H1 (cell line): Measurements from ENCODE around the gene ADRB1. TPM values are rescaled to one million over a fixed set of nuclear protein-coding genes. Genes with fewer than 3 reads are reported as not detected.

Experiments used
- CTCF ChIA-PET: fragments of 300-600 bp; sonication (Branson Sonifier 250); formaldehyde crosslinking; loops from one replicate; lab custom pipeline; 2021; ENCODE audit not compliant: partially characterized antibody; lab: Charles Lee
- POLR2A ChIA-PET: fragments of 300-600 bp; sonication (Branson Sonifier 250); formaldehyde crosslinking; loops from one replicate; lab custom pipeline; 2021; ENCODE audit warnings: inconsistent platforms; ENCODE audit not compliant: partially characterized antibody; lab: Charles Lee
- DNase-seq, 2 experiments: peaks; one replicate each; pipeline versions ENCODE4 v3.0.0 to v3.0.0-alpha.2; 2010 to 2022; ENCODE audit warnings: low spot score in 2 of 2, low read depth in 1 of 2, mixed read lengths in 1 of 2
- FAIRE-seq: peaks from 2 replicates; lab custom pipeline; 2011; peaks lifted over from hg19 to GRCh38; lab: Jason Lieb, UNC
- H2AFZ ChIP-seq: 2 replicates; pipeline ENCODE4 v1.8.1; 2012; ENCODE audit warnings: low read length, inconsistent platforms
- H2AK5ac ChIP-seq: 2 replicates; pipeline ENCODE4 v1.6.1; 2013; ENCODE audit warnings: low read depth, low read length
- H2BK120ac ChIP-seq: replicated peaks from 2 replicates; pipeline ENCODE3; 2013; ENCODE audit warnings: low read depth, low read length, inconsistent platforms
- H2BK12ac ChIP-seq: 2 replicates; pipeline ENCODE4 v1.6.1; 2013; ENCODE audit warnings: low read depth, low read length
- H2BK15ac ChIP-seq: 2 replicates; pipeline ENCODE4 v1.6.1; 2013; ENCODE audit warnings: low read length
- H2BK20ac ChIP-seq: 2 replicates; pipeline ENCODE4 v1.6.1; 2013; ENCODE audit warnings: low read length
- H2BK5ac ChIP-seq: 2 replicates; pipeline ENCODE4 v1.6.1; 2013; ENCODE audit warnings: low read depth, low read length
- H3K14ac ChIP-seq: 2 replicates; pipeline ENCODE4 v1.6.1; 2013; ENCODE audit warnings: inconsistent platforms; ENCODE audit not compliant: insufficient read length
- H3K18ac ChIP-seq: 2 replicates; pipeline ENCODE4 v1.6.1; 2013; ENCODE audit warnings: low read length; ENCODE audit errors: extremely low read depth
- H3K23ac ChIP-seq: 2 replicates; pipeline ENCODE4 v1.6.1; 2013; ENCODE audit warnings: inconsistent platforms; ENCODE audit not compliant: insufficient read length
- H3K23me2 ChIP-seq: 2 replicates; pipeline ENCODE4 v1.6.1; 2013; ENCODE audit warnings: low read depth, low read length
- H3K27ac ChIP-seq: 2 replicates; pipeline ENCODE4 v1.6.1; 2011; ENCODE audit warnings: low read depth, low read length, inconsistent platforms
- H3K27me3 ChIP-seq, 4 experiments: replicated peaks in 1 of 4; 1 replicate in 1 of 4; 2 replicates in 3 of 4; pipeline versions ENCODE4 v1.6.1 to v1.8.1; 2011 to 2013; ENCODE audit warnings: low read length in 3 of 4, mild to moderate bottlenecking in 3 of 4, inconsistent platforms in 2 of 4, mixed read lengths in 2 of 4, moderate library complexity in 1 of 4; ENCODE audit not compliant: control insufficient read depth in 3 of 4, insufficient read depth in 3 of 4; ENCODE audit errors: extremely low read depth in 1 of 4
- H3K36me3 ChIP-seq, 4 experiments: 2 replicates each; pipeline versions ENCODE4 v1.6.1 to v1.8.1; 2011 to 2013; ENCODE audit warnings: mild to moderate bottlenecking in 4 of 4, low read length in 3 of 4, moderate library complexity in 2 of 4, control low read depth in 1 of 4, inconsistent platforms in 1 of 4; ENCODE audit not compliant: insufficient read depth in 4 of 4, control insufficient read depth in 2 of 4
- H3K4ac ChIP-seq: replicated peaks from 2 replicates; pipeline ENCODE3; 2013; ENCODE audit warnings: low read length, low read depth, mixed read lengths, inconsistent platforms; ENCODE audit not compliant: insufficient read length
- H3K4me1 ChIP-seq, 4 experiments: replicated peaks in 1 of 4; 1 replicate in 1 of 4; 2 replicates in 3 of 4; pipeline versions ENCODE4 v1.6.1 to v1.8.1; 2011 to 2013; ENCODE audit warnings: low read length in 3 of 4, inconsistent platforms in 2 of 4, mixed read lengths in 1 of 4; ENCODE audit not compliant: insufficient read depth in 4 of 4, control insufficient read depth in 3 of 4
- H3K4me2 ChIP-seq, 2 experiments: 2 replicates each; pipeline versions ENCODE4 v1.6.1 to v1.8.1; 2011 to 2013; ENCODE audit warnings: low read depth in 2 of 2, low read length in 2 of 2, control low read depth in 1 of 2, inconsistent platforms in 1 of 2, mild to moderate bottlenecking in 1 of 2; ENCODE audit not compliant: insufficient read depth in 1 of 2
- H3K4me3 ChIP-seq, 4 experiments: fragments of 200-600, 300-600 bp in 1 of 4; sonication (generic), shearing (Covaris generic), sonication (Bioruptor Twin) in 1 of 4; 2 replicates each; pipeline versions ENCODE4 v1.5.1 to v1.8.1; 2011 to 2016; ENCODE audit warnings: low read length in 4 of 4, low read depth in 3 of 4, control low read depth in 2 of 4, inconsistent platforms in 2 of 4, mild to moderate bottlenecking in 2 of 4, mixed read lengths in 1 of 4, moderate library complexity in 1 of 4; ENCODE audit not compliant: insufficient read depth in 2 of 4; ENCODE audit errors: extremely low read depth in 1 of 4
- H3K56ac ChIP-seq: replicated peaks from 2 replicates; pipeline ENCODE3; 2013; ENCODE audit warnings: low read depth, mild to moderate bottlenecking, mixed read lengths, low read length, inconsistent platforms; ENCODE audit not compliant: insufficient read length
- H3K79me1 ChIP-seq: 2 replicates; pipeline ENCODE4 v1.6.1; 2013; ENCODE audit warnings: low read depth, low read length, control low read depth
- H3K79me2 ChIP-seq, 2 experiments: 2 replicates each; pipeline versions ENCODE4 v1.6.1 to v1.8.1; 2012 to 2013; ENCODE audit warnings: low read length in 2 of 2, mild to moderate bottlenecking in 2 of 2, inconsistent platforms in 1 of 2; ENCODE audit not compliant: insufficient read depth in 2 of 2, control insufficient read depth in 1 of 2
- H3K9ac ChIP-seq, 4 experiments: replicated peaks in 1 of 4; 1 replicate in 1 of 4; 2 replicates in 3 of 4; pipeline versions ENCODE4 v1.6.1 to v1.8.1; 2011 to 2013; ENCODE audit warnings: low read depth in 3 of 4, low read length in 3 of 4, control low read depth in 2 of 4, mild to moderate bottlenecking in 2 of 4, moderate library complexity in 2 of 4, inconsistent platforms in 1 of 4; ENCODE audit errors: extremely low read depth in 1 of 4
- H3K9me3 ChIP-seq, 2 experiments: 2 replicates each; pipeline versions ENCODE4 v1.6.1 to v1.8.1; 2012 to 2013; ENCODE audit warnings: mild to moderate bottlenecking in 2 of 2, moderate library complexity in 2 of 2, control low read depth in 1 of 2, inconsistent platforms in 1 of 2, low read depth in 1 of 2, low read length in 1 of 2, mixed read lengths in 1 of 2; ENCODE audit not compliant: insufficient read depth in 2 of 2
- H4K20me1 ChIP-seq, 2 experiments: replicated peaks in 1 of 2; 2 replicates each; pipeline versions ENCODE3 to v1.8.1; 2011 to 2013; ENCODE audit warnings: inconsistent platforms in 2 of 2, low read length in 2 of 2, mild to moderate bottlenecking in 1 of 2; ENCODE audit not compliant: insufficient read depth in 2 of 2, control insufficient read depth in 1 of 2
- H4K5ac ChIP-seq: 2 replicates; pipeline ENCODE4 v1.6.1; 2013; ENCODE audit warnings: low read length, low read depth, mixed read lengths, inconsistent platforms; ENCODE audit not compliant: insufficient read length
- H4K8ac ChIP-seq: 2 replicates; pipeline ENCODE4 v1.8.0; 2013; ENCODE audit warnings: mild to moderate bottlenecking, moderate library complexity, low read length, inconsistent platforms; ENCODE audit not compliant: insufficient read depth; ENCODE audit errors: extremely low read depth
- H4K91ac ChIP-seq: replicated peaks from 2 replicates; pipeline ENCODE3; 2013; ENCODE audit warnings: low read length, mixed read lengths, inconsistent platforms; ENCODE audit not compliant: insufficient read length
- ASH2L ChIP-seq: fragments of 200-600, 300-600 bp; sonication (generic); IDR thresholded peaks from one replicate; pipeline ENCODE4 v1.7.1; 2017; ENCODE audit warnings: low read length
- BACH1 ChIP-seq: IDR thresholded peaks from 2 replicates; pipeline ENCODE4 v1.6.1; 2012; ENCODE audit warnings: low read length, improper control_type of control experiment
- KDM4A ChIP-seq: IDR thresholded peaks from one replicate; pipeline ENCODE4 v1.7.1; 2012; ENCODE audit warnings: low read depth, mild to moderate bottlenecking, moderate library complexity, low read length, inconsistent platforms; ENCODE audit not compliant: severe bottlenecking
- PHF8 ChIP-seq: fragments of 200-600 bp; sonication (generic); conservative IDR thresholded peaks from 2 replicates; pipeline ENCODE4 v1.7.1; 2012; ENCODE audit warnings: low read depth, mild to moderate bottlenecking, inconsistent platforms, low read length, moderate library complexity
- RFX5 ChIP-seq: IDR thresholded peaks from 2 replicates; pipeline ENCODE4 v1.6.1; 2011; ENCODE audit warnings: low read depth, low read length, improper control_type of control experiment, borderline replicate concordance
- SP1 ChIP-seq: IDR thresholded peaks from 2 replicates; pipeline ENCODE4 v1.6.1; 2011; ENCODE audit warnings: low read depth, low read length
- TAF7 ChIP-seq: optimal IDR thresholded peaks from 2 replicates; pipeline ENCODE3; 2011; ENCODE audit warnings: low read depth, mild to moderate bottlenecking, inconsistent platforms, low read length, moderate library complexity, borderline replicate concordance
- WGBS, 2 experiments: shearing (Covaris generic) in 1 of 2; methylation state at CpG; one replicate each; pipeline versions ENCODE4 v1.1.6 to v1.1.7; 2013 to 2015; ENCODE audit warnings: low lambda C conversion rate in 2 of 2, mixed read lengths in 2 of 2, inconsistent platforms in 1 of 2, low coverage in 1 of 2, missing lambda C conversion rate in 1 of 2; ENCODE audit not compliant: insufficient replicate concordance in 2 of 2, insufficient coverage in 1 of 2, insufficient read length in 1 of 2; ENCODE audit errors: extremely low coverage in 1 of 2, missing lambda C conversion rate in 1 of 2; 5-methylcytosine and 5-hydroxymethylcytosine counted together
- polyA plus RNA-seq, 7 experiments: library from polyadenylated mRNA; depleted of rRNA in 3 of 7; stranded (reverse) in 5 of 7; unstranded in 2 of 7; fragments of >200 nt in 5 of 7; fragments of 200-250 nt in 2 of 7; gene quantifications; 1 replicate in 5 of 7; 2 replicates in 1 of 7; 4 replicates in 1 of 7; pipeline versions ENCODE4 v1.2.1 to v1.2.3, GENCODE V29; 2011 to 2013; ENCODE audit warnings: missing spikeins in 2 of 7, mixed read lengths in 2 of 7
- total RNA-seq: library from RNA; stranded (reverse); fragmentation: NEBNext Ultra II Directional; extraction: Animal tissue kit (Norgen Biotek cat#: 25700); gene quantifications from 2 replicates; pipeline ENCODE4 v1.2.1, GENCODE V29; 2021
- TF ChIP-seq, protein P1 (sequence below): IDR thresholded peaks from 2 replicates; pipeline ENCODE4 v1.6.1; 2011; ENCODE audit warnings: low read length, improper control_type of control experiment

ADRB1 gene
- total and polyA plus RNA-seq, 2 of the 8 experiments (the other 6 are each of a cell fraction or from before 2014, with no cell fraction given) = 0.14 to 0.48 TPM

DNA sequence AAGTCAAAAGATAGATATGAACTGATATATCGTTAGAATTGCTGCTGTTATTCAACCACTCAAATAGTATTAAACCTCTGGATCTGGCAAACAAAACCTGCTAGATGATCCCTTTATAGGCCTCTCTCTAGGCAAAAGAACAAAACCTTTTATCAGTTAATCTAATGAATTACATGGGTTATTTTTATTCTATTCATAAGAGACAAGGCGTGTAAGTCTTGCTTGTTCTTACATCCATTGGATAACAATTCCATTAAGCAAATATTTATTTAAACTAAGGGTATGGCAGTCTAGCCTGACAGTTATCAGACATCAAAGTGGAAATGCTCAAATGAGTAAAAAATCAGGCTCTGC lies 16.6 kb upstream of the ADRB1 start:
- no peak for FAIRE-seq
- ChIA-PET POLR2A (no interaction called here), CTCF (interaction anchor here (0.9 kb wide), 1 partner anchor 46 kb away, joined by 3 read pairs; no protein-coding TSS in a partner anchor)
- TF ChIP-seq, protein P1, sequence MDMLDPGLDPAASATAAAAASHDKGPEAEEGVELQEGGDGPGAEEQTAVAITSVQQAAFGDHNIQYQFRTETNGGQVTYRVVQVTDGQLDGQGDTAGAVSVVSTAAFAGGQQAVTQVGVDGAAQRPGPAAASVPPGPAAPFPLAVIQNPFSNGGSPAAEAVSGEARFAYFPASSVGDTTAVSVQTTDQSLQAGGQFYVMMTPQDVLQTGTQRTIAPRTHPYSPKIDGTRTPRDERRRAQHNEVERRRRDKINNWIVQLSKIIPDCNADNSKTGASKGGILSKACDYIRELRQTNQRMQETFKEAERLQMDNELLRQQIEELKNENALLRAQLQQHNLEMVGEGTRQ = no peak
- TF ChIP-seq ASH2L (no peak), KDM4A (no peak), BACH1 (no peak), SP1 (no peak), PHF8 (no peak), RFX5 (no peak), TAF7 (no peak)
- Histone ChIP-seq H3K4me1 (no peaks in the 10 kb centered on the region; a peak in 1 of 7 replicates), H2BK12ac (no peak overlapping the region), H2BK120ac (no peak overlapping the region), H3K36me3 (no peaks in the 10 kb centered on the region), H3K23me2 (no peaks in the 10 kb centered on the region; the same call in 1 of the 2 replicates), H2BK5ac (no peak overlapping the region), H3K4me2 (no peak overlapping the region), H3K23ac (no peak overlapping the region), H4K5ac (no peak overlapping the region), H4K20me1 (no peaks in the 10 kb centered on the region), H2BK20ac (no peak overlapping the region), H4K91ac (no peak overlapping the region), H3K4me3 (no peak overlapping the region), H3K56ac (no peak overlapping the region), H3K14ac (no peak overlapping the region), H2BK15ac (no peak overlapping the region), H2AK5ac (no peak overlapping the region), H3K79me2 (no peaks in the 10 kb centered on the region), H3K9me3 (no peaks in the 10 kb centered on the region), H2AFZ (no peak overlapping the region), H3K27me3 (no peaks in the 10 kb centered on the region), H3K18ac (no peak overlapping the region), H3K9ac (no peak overlapping the region), H4K8ac (no peak overlapping the region), H3K27ac (no peak overlapping the region), H3K4ac (no peak overlapping the region), H3K79me1 (no peaks in the 10 kb centered on the region)
- 90% methylated on average over 2 of the region's 2 CpGs; no CpG with 5 or more reads in 1 of the 2 experiments for WGBS, 2 experiments
- no peak for DNase-seq
